Left ventricle myocardium superior (tissue), 1 donor: ENCODE measurements around the gene GPX4. TPM values are rescaled to one million over a fixed set of nuclear protein-coding genes. Genes with fewer than 3 reads are reported as not detected.
"Not testable (repeated sequence)": the region's sequence is repeated elsewhere in the genome, so short reads cannot be mapped to it uniquely, and the experiment has no call there.

ENCODE experiments used
- ATAC-seq: fragments of 200-7000 bp; cut with Tn5 transposase; one replicate; pipeline ENCODE4 v1.9.1; 2020; ENCODE audit warnings: mild to moderate bottlenecking, moderate library complexity
- DNase-seq: peaks from one replicate; pipeline ENCODE4 v3.0.0-alpha.2; 2020
- intact Hi-C: fragments of 100-400 bp; cut with micrococcal nuclease; formaldehyde crosslinking; loops from one replicate; pipeline ENCODE4 v1.11.0; 2022
- total RNA-seq: library from RNA; stranded (reverse); fragmentation: NEBNext Ultra II Directional; extraction: Animal tissue kit (Norgen Biotek cat#: 25700); gene quantifications from one replicate; pipeline ENCODE4 v1.2.1, GENCODE V29; 2021
- donor health status: DM: no; HTN: yes; CAD: no; lungs with severe emphysema.

GPX4 gene
- total RNA-seq, 1 donor from 2014 or later = 337 TPM

DNA sequence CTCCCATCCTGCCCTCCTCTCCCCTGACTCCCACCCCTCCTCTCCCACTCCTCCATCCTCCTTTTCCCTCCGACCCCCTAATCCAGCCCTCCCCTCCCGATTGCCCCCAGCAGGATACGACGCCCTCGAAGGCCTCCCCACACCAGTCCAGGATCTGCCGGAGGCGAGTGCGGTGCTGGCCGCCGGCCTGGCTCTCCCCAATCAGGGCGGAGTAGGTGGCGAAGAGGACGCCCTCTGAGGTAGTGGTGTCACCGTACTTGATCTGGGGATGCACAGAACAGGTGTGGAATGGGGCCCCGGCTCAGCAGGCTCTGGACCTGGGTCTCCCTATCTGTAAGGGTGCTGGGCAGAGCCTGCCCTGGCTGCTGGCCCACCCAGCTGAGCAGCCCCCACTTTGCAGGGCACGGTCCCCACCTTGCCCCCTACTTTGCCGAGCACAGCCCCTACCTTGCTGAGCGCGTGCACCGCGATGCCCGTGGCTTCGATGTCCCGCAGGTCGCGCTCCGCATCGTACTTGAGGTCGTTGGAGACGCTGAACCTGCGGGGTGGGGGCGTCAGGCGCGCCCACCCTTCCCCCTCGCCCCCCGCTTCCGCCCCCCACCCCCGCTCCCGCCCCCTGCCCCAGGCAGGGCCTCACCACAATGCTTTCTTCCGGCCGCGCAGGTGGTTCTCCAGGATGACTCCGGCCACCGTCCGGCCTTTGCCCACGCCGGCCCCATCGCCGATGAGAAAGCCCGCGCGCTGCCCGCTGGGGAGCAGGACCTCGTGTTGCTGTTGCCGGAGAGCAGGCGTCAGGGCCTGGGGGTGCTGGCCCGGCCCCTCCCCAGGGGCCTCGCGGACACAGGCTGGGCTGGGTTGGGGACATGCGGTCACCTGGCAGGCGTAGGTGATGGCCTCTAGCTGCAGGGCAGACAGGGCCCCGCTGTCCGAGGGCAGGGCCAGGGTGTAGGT, 18.5 kb downstream of the GPX4 start:
- no peak for ATAC-seq
- intact Hi-C loops = no loop called here

GRCh38 chr19:1122972-1123363, 19.2 kb downstream of the GPX4 start:
- DNase-seq = peak; percentile 66
- intact Hi-C loops = no loop called here
- peak; percentile 56 for ATAC-seq

More for the DNA sequence above, 18.5 kb downstream of the GPX4 start:
- DNase-seq = no peak

DNA sequence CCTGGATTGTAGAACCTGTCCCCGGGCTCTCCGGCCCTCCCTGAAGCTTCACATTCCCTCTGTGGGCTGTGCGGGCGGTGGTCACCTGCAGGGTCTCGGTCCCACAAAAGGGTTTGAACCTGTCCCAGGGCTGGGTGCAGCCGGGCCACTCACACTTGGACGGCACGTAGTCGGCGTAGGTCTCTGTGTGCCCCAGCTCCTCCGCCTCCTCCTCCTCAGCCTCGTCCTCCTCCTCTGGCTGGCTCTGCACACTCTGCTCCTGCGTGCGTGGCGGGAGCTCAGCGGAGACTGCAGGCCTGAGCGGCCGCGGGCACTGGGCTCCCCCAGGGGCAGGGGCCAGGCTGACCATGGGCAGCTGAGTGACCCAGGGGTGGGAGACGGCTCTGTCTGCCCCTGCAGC, 19.6 kb downstream of the GPX4 start:
- DNase-seq (peak; percentile 27), ATAC-seq (no peak)
- intact Hi-C loops = no loop called here

DNA sequence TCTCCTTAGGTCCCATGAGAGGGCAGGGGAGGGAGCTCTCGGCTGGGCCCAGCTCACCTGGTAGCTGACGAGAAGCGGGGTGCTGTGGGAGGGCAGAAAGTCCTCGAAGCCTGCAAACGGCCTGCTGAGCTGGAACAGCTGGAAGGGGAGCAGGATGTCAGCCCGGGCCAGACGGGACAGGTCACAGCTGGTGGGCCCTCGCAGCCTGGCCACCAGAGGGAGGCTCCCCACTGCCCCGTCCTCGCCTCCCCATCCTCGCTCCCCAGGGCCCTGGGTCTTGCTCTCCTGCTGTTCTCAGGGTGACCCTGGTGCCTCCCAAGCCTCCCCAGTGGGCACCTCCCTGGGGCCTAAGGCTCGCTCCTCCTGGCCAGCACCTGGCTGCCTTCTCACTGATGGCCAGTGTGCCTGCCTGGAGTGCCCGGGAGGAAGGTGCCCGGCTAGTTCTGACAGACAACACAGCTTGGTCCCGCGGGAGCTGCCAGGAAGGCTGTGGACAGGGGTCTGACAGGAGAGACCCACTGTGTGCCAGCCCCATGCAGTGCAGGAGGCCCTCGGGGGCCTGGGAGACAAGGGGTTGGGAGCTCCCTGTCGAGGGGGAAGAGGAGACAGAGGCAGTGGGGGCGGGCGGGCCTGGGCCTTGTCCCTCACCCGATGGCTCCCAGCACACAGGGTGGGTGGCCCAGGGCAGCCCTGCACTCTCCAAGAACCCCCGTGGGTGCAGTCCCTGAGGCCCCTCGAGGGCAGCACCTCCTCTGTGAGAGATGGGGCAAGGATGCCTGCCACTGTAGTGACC, 20.3 kb downstream of the GPX4 start:
- ATAC-seq = no peak
- DNase-seq = no peak
- intact Hi-C loops = no loop called here

- DNase-seq (no peak), ATAC-seq (no peak)
- intact Hi-C loops = no loop called here
Observed at GRCh38 chr19:1125601-1126467, 22.0 kb downstream of the GPX4 start.

GRCh38 chr19:1126984-1127760, 23.4 kb downstream of the GPX4 start:
- DNase-seq = no peak
- no peak for ATAC-seq
- intact Hi-C loops = no loop called here

- intact Hi-C loops = no loop called here
- ATAC-seq = no peak
- DNase-seq = no peak
Observed at GRCh38 chr19:1128106-1128505, 24.3 kb downstream of the GPX4 start.

DNA sequence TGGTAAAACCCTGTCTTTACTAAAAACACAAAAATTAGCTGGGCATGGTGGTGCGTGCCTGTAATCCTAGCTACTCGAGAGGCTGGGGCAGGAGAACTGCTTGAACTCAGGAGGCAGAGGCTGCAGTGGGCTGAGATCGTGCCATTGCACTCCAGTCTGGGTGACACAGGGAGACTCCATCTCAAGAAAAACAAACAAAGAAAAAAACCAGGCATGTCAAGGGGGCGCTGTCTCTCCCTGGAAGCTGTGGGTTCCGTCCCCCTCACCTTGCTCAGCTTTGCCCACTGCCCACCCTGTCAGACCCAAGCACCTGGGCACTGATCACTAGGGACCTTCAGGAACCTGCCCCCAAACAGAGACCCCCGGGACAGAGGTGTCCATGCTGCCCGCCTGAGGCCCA, 25.3 kb downstream of the GPX4 start:
- ATAC-seq, intact Hi-C loops: not testable (repeated sequence)

DNA sequence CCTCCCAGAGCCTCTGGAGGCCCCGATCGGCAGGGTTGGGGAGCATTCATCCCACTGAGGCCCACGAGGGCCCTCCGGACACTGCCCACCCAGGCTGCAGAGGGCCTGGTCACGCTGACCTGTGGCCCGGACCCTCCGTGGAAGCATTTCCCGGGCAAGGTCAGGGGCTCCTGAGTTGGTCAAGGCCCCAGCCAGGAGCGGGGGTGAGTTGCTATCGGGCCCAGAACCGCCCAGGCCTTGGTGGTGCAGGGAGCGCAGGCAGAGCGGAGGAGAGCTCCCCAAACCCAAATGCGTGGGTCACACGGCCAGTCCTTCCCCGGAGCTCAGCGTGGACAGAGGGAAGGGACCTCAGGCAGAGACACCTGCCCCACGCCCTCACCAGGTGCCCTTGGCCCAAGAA, 25.7 kb downstream of the GPX4 start:
- no peak for DNase-seq
- no peak for ATAC-seq
- intact Hi-C loops = no loop called here

More for the DNA sequence above, 25.3 kb downstream of the GPX4 start:
- DNase-seq = not testable (repeated sequence)

DNA sequence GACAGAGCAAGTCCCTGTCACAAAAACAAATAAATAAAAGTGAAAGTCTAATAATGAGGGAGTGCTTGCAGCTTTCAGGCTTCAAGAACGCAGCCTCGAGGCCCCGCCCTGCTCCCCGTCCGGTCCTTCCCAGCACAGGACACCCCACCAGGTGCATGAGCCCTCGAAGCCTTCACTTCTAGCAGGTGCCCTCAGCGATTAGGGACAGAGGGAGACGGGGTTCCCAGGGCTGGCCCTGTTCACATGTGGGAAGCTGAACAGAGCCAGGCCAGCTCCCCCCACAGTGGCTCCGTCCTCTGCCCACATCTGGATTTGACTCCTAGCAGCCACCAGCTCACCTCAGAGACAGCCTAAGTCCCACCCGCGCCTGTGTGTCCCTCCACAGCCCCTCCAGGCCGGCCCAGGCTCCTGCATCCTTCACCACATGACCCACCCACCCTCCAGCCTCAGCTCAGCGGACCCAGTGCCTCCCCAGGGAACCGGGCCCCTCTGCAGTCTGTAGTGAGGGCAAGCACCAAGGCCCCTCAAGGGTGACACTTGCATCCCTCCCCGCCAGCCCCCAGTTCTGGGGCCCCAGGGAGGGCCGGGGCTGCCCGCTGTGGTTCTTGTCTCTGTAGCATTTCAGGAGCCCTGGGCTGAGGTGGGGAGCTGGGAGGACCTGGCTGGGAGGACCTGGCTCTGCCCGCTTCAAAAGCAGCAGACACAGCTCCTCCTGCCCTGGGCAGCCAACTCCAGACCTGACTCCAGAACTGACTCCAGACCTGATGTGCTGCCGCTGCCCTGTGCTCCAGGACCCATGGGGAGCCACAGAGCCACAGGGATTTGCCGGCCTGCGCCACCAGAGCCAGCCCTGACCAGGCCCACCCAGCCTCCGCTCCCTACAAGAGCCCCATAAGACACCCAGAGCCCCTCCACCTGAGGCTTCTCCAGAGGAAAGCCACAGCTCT, 27.2 kb downstream of the GPX4 start:
- no peak for DNase-seq
- intact Hi-C loops = no loop called here
- ATAC-seq = peak; percentile 7

GRCh38 chr19:1131718-1132551, 28.1 kb downstream of the GPX4 start:
- peak; percentile 92 for DNase-seq
- peak; percentile 85 for ATAC-seq
- intact Hi-C loops = no loop called here

DNA sequence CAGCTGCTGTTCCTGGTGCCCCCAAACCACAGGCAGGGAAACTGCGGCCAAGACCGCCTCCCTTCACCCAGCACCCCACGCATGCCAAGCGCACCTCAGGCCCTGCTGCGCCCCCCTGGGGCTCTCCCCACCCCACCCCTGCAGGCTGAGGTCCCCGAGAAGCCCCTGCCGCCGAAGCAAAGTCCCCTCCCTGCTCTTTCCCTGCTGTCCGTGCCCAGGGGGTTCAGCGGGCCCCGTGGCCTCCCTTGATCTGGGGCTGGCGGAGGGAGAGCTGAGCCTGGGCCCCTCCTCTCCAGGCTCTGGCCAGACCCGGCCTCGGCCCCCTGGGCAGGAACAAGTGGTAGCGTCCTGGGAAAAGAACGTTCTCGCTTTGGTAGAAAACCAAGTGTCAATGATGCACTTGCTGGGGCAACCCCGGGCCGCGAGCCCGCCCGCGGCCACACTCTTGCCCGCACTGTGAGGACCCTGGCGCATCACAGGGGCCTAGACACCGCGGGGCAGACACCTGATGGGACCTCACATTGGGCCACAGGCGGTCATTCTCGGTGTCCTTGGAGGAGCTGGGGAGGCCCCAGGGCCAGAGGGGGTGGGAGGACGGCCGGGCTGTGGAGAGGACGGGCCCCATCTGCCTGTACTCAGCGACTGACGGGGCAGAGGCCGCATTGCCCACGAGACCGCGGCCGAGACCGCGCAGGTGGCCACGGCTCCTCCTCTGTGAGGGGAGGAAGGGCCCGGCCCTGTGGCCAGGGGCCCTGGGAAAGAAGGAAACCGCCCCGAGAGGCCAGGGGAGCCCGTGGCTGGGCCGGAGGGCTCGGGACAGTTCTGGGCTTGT, 29.0 kb downstream of the GPX4 start:
- ATAC-seq (peak; percentile 7), DNase-seq (no peak)

GRCh38 chr19:1133471-1133929, 29.7 kb downstream of the GPX4 start:
- intact Hi-C loops = no loop called here
- ATAC-seq = no peak

More for the DNA sequence above, 29.0 kb downstream of the GPX4 start:
- intact Hi-C loops = no loop called here

GRCh38 chr19:1134431-1134830, 30.6 kb downstream of the GPX4 start:
- DNase-seq (no peak), ATAC-seq (no peak)
- intact Hi-C loops = no loop called here

More at GRCh38 chr19:1133471-1133929, 29.7 kb downstream of the GPX4 start:
- peak; percentile 61 for DNase-seq

DNA sequence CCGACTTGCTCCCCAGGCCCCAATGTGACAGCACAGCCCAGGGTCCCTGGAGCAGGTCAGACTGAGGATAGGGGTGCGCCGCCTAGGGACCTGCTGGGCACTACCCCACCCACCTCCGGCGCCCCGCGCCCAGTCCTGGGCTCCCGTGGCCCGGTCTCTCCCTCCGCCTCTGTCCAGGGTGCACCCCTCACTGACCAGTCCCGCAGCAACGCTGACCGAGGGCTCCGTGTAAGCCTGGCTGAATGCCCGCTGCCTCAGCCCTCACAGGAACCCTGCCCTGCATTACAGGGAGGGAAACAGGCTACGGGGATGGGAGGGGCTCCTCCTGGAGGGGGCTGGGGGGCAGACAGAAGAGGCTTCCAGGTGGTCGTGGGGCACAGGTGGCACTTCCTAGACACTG, 31.7 kb downstream of the GPX4 start:
- ATAC-seq = no peak
- intact Hi-C loops = no loop called here
- DNase-seq = no peak

DNA sequence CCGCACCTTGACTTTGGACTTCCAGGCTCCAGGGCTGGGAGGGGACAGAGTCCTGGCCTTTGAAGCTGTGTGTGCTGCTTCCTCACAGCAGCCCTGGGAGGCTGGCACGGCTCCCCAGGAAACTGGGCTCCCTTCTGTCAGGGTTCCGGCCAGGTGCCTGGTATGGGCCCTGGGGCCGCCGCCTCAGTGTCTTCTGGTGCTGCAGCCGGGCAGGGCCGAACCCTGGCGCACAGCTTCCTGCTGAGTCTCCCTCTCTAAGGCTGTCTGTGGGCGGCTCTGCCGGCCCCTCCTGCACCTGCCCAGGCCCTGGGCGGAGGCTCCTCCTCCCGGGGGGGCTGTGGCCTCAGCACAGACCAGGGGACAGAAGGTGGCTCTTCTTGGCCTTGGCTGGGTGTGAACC, 32.4 kb downstream of the GPX4 start:
- intact Hi-C loops = no loop called here
- no peak for ATAC-seq

More for the DNA sequence above, 32.4 kb downstream of the GPX4 start:
- no peak for DNase-seq
